Stimulated activated naive CD4-positive, alpha-beta T cell treated with Interleukin-2 at 50 U/mL for 16 hours (primary cell): ENCODE measurements around the gene SMCHD1.
"Not testable (repeated sequence)": the region's sequence is repeated elsewhere in the genome, so short reads cannot be mapped to it uniquely, and the experiment has no call there.

Experiments
- DNase-seq: peaks from one replicate; lab custom pipeline; 2025; lab: John Stamatoyannopoulos, UW

SMCHD1 gene

DNA sequence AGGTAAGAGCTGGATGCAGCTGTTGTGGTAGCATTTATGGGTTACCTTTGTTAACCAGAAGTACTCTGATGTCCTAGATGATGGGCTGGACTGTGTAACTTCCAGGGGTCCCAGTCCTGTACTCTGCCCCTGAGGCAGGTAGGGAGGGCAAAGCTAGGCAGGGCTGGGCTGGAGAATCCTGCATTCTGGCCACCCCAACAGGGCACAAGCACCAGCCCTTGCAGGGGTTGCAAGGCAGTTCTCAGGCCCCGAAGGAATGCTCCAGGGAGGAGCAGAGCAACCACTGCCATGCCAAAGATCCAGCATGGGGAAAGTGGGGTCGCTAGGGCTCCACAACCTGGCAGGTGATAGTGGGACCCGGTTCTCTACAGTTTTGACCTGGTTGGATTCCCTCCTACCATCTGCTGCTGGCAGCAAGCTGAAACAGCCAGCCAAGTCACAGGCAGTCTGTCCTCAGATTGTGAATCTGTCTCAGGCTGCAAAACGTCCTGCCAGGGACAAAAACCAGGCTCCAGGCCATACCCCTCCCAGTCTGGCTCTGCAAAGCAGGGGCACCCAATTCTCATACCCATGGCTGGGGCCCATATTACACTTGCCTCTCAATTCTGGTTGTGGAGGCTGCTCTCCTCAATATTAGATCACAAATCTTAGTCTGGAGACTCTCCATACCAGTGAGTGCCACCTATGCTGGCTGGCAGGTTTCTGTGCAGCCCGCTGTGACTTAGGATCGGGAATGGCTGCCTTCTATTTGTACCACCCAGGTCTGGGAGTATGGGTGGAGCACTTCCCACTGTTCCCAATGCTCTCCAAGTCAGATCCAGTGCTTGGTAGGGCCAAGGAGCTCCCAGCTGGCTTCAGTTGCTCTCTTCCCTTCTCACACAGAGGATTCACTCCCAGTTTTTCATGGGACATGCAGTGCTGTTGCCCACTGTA lies 61.1 kb downstream of the SMCHD1 start:
- DNase-seq = no peak

DNA sequence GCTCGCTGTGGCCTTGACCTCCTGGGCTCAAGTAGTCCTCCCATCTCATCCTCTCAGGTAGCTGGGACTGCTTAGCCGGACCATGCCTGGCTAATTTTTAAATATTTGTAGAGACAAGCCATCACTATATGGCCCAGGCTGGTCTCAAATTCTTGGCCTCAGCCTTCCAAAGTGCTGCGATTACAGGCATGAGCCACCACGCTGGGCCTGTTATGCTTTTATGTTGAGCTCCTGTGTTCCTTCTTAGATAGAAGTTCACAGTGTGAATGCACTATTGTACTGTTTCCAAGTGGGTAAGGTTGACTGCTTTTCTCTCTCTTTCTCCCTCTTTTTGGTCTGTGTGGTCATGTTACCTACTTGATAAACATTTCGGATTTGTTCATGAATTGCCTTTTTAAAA lies 61.9 kb downstream of the SMCHD1 start:
- no peak for DNase-seq

DNA sequence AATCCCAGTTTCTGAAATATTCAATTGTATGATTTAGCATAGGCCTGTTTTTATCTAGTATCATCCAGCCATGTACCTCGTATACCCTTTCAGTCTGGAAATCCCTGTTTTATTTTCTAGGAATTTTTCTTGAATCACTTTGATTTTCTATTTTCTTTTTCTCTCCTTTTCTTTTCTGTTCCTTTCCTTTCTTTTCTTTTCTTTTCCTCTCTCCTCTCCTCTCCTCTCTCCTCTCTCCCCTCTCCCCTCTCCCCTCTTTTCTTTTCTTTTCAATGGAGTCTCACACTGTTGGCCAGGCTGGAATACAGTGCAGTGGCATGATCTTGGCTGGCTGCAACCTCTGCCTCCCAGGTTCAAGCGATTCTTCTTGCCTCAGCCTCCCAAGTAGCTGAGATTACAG lies 63.5 kb downstream of the SMCHD1 start:
- no peak for DNase-seq

DNA sequence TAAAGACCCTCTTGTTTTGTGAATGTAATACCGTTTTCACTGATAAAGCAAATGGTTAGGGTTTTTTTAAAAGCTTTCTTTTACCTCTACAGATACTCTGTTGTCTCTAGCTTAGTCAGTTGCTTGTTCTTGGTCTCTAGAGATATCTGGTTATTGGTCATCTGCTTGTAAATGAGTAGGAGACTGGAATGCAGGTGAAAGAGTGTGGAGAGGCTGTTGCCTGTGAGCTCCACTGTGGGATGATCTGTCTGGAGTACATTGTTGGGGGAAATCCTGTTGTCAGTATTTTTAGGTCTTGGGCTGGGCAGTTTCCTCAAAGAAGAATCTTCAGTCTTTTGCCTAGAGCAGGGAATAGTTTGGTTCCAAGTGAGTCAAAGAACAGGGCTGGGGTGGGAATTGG lies 67.7 kb downstream of the SMCHD1 start:
- DNase-seq = no peak

DNA sequence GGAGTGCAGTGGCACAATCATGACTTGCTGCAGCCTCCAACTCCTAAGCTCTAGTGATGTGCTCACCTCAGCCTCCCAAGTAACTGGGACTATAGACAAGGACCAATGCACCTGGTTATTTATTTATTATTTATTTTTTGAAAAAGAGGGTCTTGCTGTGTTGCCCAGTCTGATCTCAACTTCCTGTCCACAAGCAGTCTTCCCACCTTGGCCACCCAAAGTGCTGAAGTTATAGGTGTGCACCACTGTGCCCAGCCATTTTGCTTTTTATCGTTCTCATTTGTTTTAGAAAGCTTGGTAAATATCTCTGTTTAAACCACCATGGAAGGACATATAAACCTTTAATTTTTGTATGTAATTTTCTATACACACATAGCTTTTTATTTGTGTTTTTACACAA lies 74.2 kb downstream of the SMCHD1 start:
- no peak for DNase-seq

DNA sequence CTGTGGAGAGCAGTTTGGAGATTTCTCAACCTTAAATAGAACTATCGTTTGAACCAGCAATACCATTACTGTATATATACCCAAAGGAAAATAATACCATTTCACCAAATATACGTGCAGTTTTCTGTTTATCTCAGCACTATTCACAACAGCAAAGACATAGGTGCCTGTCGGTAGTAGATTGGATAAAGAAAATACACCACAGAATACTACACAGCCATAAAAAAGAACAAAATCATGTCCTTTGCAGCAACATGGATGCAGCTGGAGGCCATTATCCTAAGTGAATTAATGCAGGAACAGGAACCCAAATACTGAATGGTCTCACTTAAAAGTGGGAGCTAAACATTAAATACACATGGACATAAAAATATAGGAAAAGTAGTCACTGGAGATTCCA lies 81.3 kb downstream of the SMCHD1 start:
- no peak for DNase-seq

DNA sequence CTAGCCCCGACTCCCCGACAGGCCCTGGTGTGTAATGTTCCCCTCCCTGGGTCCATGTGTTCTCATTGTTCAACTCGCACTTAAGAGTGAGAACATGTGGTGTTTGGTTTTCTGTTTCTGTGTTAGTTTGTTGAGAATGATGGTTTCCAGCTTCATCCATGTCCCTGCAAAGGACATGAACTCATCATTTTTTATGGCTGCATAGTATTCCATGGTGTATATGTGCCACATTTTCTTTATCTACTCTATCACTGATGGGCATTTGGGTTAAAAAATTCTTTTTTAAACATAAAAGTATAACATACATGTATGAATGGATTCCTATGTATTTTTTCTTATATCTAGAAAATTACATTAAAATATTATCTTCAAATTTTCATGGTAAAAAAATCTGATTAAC lies 84.6 kb downstream of the SMCHD1 start:
- not testable (repeated sequence) for DNase-seq

DNA sequence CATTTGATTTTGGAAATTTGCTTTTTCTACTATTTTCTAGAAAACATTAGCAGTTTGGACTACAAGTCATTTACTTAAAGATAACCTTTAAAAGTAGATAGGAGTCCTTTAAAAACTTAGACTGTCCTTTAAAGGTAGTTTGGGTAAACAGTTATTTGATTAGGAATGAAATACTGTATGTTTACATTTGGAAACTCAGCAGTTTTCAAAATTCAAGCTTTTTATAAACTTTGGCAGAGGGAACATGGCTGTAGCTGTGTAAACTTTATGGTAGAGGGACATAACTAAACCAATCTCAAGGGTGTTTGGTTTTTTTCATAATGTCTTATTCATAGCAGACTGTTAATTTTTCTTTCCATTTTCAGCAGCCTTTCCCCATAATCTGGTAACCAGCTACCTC lies 90.7 kb downstream of the SMCHD1 start:
- DNase-seq = no peak

DNA sequence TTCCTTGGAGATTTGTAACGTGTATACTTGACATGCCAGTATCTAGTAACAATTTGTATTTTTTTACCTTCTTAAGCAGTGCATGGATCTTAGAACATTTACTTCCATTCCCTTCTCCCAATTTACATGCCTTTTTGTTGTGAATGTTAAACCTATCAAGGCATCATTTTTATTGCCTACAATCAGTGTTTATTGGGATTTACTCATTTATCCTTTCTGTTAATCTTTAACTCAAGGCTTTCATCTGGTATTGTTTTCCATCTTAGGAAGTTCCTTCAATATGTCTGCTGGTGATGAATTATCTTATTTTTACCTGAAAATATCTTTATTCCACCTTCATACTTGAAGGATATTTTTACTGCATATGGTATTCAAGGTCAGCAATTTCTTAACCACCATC lies 102.8 kb downstream of the SMCHD1 start:
- no peak for DNase-seq

DNA sequence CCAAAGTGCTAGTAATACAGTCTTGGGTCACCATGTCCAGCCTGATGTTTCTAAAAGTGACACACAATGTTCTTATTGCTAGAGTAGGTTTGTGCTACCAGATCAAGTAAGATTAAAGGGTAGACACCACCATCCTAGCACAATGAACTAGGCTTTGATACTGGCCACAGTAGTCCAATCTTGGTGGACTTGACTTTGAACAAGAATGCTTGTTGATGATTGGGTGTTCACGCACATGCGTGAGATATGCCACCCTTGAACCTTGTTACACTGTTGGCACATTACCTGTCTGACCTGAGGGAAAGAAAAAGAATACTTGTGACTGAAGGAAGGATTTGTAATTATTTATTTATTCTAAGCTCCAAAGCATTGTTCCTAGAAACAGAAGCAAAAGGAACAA lies 119.1 kb downstream of the SMCHD1 start:
- no peak for DNase-seq

DNA sequence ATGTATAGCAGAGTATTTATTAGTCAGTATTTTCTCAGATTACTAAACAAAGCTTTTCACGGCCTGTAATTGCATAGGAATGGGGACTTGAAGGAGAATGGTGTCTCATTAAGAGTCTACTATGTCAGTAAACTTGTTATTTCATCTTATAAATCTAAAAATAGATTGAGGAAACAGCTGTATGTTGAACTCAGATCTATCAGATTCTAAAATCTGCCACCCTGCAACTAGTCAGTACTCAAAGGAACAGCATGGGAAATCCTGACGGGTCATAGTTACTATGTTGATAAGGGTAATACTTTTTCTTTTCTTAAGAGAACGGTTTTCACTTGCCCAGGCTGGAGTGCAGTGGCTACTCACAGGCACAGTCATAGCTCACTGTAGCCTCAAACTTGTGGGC lies 121.1 kb downstream of the SMCHD1 start:
- DNase-seq = no peak

DNA sequence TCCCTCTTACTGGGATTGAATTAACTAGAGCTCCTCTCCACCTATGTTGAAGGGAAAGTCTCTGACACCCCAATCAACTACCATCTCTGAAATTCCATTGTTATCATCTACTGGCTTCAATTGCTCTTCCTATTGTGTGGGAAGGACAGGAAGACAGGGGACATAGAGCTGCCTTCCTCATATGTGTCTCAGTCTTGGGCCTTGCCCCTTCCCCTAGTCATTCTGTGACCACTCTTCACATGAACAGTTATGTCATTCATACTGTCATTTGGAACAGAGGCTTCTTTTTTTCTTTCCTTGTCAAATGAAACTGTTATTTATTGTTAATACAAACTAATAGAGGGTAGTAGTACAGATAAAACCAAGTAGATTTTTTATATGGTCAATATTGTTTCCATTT lies 121.7 kb downstream of the SMCHD1 start:
- DNase-seq = no peak

DNA sequence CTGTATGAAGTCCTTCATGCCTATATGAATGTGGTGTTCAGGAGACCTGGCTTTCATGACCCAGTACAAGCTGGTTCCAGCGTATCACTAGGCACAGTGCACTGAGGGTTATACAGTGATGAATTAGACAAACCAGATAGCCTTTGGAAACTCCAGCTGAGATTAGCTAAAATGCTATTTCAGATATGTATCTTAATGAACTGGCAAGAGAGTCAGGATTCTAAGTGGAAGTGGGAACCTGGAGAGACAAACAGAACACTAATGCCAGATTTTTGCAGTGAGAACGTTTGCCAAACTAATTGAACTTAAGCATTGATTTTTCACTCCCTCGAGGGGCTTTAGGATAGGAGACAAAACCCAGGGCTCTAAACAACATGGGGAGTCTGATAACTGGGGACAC lies 125.2 kb downstream of the SMCHD1 start:
- no peak for DNase-seq

DNA sequence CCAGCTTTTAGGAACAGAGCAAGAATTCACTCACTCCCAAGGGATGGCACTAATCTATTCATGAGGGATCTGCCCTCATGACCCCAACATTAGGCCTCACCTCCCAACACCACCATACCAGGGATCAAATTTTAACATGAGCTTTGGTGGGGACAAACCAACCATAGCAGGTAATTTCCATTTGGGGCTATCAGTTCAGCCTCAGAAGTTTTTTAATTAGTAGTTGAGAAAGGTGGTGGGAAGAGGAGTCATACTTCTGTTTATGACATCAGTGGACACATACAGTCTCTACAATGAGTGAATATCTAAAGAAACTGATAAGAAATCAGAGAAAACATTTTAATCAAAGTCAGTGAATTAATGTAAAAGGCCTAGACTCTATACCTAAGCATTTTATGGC lies 131.7 kb downstream of the SMCHD1 start:
- no peak for DNase-seq

DNA sequence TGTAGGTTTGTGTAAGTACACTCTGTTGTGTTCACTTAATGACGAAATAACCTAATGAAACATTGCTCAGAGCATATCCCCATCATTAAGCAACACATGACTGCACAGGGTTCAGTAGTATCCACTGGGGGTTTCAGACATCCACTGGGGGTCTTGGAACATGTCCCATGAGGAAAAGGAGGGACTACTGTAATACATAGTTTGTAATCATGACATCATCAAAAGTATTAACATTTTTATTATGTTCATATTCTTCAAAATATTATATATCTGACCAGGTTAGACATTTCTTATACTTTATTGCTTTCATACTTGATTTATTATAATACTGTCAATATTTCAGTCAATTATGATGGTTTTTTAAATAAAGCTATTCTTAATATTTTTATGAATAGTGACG lies 136.9 kb downstream of the SMCHD1 start:
- DNase-seq = no peak

DNA sequence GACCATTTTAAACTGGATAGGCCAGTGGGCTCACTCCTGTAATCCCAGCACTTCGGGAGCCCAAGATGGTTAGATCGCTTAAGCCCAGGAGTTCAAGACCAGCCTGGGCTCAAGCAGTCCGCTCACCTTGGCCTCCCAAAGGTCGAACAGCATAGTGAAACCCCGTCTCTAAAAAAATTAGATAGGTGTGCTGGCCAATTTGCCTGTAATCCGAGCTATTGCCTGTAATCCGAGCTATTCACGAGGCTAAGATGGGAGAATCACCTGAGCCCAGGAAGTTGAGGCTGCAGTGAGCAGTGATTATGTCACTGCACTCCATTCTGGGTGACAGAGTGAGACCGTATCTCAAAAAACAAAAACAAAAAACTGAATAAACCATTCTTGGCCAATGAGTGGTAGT lies 138.6 kb downstream of the SMCHD1 start:
- no peak for DNase-seq

DNA sequence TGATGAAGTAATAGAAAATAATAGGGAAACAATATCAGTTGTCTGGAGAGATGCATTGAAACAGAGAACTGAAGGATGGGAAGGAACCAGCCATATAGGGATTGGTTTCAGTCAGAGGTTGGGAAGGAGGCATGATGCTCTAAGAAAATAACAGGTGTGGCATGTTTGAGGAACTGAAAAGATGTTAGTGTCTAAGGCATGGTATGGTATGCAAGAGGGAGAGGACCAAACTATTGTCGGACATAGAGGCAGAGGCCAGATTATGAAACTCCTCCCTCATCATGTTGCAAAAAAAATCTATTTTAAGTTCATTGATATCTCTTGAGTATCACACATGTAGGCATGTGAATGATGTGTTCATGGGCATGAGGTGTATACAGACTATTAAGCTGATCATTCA lies 142.4 kb downstream of the SMCHD1 start:
- DNase-seq = no peak

DNA sequence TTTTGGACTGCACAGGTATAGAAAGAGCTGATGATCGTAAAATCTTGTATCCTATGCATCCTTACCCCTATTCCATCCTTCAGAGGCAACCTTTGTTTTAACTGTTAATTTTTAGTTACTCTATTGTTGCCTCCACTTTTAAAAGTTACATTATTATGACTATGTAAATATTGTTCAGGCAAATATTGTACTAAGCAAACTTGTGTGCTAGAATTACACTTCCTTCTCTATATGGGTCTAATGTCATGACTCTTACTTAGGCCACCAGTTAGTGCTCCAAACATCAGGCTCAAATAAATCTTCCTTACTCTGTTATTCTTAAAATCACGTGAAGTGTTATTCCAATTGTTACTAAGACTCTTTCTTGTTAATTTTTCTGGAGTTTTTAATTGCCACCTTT lies 143.8 kb downstream of the SMCHD1 start:
- no peak for DNase-seq

DNA sequence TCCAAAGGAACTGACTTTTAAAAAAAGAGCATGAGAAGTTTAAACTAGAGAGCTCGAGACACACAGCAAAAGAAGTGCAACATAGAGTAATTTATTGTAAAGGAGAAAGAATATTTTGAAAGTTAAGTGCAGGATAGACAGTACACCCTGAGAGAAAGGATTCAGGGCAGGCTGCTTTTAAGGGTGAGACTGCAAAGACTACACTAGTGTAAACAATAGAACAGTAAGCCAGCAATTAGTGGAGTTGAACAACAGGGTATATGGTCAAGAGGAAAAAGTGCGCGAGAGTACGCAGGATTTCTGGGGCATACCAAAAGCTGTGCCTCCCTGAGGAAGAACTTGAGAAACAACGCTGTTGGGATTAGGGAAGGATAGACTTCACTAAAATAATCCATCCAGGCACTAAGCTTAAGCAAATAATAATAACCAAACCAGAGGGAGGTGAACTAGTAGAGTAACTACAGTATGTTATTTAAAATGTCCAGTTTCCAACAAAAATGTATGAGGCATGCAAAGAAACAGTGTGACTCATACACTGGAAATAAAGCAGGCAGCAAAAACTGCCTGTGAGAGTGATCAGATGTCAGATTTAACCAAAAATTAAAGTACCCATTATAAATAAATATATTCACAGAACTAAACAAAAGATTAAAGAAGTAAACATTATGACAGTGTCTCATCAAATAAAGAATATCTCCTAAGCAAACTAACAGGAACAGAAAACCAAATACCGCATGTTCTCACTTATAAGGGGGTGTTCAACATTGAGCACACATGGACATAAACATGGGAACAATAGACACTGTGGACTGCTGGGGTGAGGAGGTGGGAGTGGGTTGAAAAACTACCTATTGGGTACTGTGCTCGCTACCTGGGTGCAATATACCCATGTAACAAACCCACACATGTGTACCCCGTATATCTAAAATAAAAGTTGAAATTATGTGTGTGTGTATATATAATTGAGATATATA lies 150.7 kb downstream of the SMCHD1 start:
- DNase-seq = no peak

DNA sequence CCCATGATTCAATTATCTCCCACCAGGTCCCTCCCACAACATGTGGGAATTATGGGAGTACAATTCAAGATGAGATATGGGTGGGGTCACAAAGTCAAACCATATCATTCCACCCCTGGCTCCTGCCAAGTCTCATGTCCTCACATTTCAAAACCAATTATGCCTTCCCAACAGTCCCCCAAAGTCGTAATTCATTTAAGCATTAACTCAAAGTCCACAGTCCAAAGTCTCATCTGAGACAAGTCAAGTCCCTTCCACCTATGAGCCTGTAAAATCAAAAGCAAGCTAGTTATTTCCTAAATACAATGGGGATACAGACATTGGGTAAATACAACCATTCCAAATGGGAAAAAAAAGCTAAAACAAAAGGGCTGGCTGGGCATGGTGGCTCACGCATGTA lies 153.1 kb downstream of the SMCHD1 start:
- not testable (repeated sequence) for DNase-seq

DNA sequence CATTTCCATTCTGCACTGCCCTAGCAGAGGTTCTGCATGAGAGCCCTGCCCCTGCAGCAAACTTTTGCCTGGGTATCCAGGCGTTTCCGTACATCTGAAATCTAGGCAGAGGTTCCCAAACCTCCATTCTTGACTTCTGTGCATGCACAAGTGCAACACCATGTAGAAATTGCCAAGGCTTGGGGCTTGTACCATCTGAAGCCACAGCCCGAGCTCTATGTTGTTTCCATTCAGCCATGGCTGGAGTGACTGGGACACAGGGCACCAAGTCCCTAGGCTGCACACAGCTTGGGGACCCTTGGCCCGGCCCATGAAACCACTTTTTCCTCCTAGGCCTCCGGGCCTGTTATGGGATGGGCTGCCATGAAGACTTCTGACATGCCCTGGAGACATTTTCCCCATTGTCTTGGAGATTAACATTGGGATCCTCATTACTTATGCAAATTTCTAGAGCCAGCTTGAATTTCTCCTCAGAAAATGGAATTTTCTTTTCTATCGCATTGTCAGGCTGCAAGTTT lies 154.2 kb downstream of the SMCHD1 start:
- not testable (repeated sequence) for DNase-seq

DNA sequence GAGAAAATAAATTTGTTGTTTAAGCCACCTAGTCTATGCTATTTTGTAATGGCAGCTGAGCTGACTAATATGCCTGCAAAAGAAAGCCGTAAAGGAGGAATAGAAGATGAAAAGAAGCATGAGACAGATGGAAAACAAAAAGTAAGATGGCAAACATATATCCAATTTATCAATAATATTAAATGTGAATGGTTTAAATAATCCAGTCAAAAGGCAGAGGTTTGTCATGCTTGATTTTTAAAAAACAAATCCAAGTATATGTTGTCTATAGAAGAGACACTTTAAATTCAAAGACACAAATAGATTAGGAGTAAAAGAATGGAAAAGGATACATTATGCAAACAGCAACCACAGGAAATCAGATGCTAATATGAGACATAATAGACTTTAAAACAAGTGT lies 155.9 kb downstream of the SMCHD1 start:
- DNase-seq = no peak

DNA sequence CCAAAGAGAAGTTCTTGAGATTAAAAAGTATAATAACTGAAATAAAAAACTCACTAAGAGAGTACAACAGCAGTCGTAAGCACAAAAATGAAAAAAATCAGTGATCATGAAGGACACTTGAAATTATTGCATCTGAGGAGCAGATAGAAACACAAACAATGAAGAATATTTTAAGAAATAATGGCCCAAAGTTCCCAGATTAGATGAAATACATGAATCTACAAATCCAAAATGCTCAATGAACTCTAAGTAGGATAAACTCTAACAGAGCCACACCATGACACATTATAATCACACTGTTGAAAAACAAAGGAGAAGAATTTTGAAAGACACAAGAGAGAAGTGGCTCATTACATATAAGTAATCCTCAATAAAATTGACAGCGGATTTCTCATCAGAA lies 159.4 kb downstream of the SMCHD1 start:
- no peak for DNase-seq
